Glomerular visceral epithelial cell (primary cell): Measurements from ENCODE around the gene CPNE2.
A peak's percentile ranks its signal among the peaks of the same experiment; 100 is the strongest.
"Not testable (repeated sequence)": the region's sequence is repeated elsewhere in the genome, so short reads cannot be mapped to it uniquely, and the experiment has no call there.

Experiments used
- DNase-seq: peaks from one replicate; pipeline ENCODE4 v3.0.0-alpha.2; 2016; ENCODE audit errors: extremely low spot score

CPNE2 gene

DNA sequence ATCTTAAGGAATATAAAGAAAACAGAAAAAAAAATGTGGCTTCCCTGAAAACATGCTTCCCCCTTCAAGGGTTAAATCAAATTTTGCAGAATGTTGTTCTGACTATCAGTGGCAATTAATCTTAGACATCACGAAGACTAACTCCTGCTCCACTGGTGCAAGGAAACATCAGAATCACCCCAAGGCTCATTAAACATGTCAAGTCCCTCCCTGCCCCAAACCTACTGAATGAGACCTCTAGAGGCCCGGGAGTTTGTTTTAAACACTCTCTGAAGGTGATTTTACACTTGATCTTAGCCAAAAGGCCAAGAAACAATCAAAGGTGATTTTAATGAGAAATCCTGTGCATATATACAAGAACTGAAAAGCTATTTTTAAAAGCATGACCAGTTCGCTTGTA is 75.2 kb downstream of the CPNE2 start:
- DNase-seq, result no peak

DNA sequence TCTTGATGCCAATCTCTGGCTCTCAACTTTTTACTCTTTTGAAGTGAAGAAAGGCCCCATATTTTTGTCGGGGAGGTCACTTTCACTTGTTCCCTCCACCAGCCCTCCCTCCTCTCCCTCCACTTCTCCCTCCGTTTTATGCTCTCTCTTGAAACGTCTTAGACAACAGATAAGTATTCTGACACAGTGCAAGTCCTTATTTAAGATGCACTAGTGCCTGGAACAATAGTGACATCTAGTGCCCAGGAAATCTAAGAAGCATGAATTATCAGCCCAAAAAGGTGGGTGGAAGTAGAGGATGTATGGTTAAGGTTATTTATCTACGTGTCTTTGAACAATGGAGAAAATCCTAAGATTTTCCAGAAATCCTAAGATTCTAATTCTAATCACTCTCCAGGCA is 75.6 kb downstream of the CPNE2 start:
- peak; percentile 52 for DNase-seq

DNA sequence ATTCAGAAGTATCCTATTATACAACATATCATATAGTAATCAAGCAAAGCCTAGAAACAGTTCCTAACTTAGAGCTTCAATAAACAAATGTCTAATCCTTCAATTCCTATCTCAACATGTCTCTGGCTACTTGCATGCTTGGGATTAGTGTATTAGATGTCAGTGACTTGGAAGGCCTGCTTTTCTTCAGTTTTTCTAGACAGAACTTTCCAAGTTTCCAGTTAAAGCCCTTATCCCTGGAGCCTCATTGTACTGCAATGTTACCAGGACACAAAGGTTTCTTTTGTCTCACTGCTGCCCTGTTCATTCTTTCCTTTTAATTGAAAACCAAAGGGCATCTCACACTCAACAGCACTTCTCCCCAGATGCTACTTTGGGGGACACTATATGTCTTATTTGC is 76.9 kb downstream of the CPNE2 start:
- DNase-seq, result no peak

DNA sequence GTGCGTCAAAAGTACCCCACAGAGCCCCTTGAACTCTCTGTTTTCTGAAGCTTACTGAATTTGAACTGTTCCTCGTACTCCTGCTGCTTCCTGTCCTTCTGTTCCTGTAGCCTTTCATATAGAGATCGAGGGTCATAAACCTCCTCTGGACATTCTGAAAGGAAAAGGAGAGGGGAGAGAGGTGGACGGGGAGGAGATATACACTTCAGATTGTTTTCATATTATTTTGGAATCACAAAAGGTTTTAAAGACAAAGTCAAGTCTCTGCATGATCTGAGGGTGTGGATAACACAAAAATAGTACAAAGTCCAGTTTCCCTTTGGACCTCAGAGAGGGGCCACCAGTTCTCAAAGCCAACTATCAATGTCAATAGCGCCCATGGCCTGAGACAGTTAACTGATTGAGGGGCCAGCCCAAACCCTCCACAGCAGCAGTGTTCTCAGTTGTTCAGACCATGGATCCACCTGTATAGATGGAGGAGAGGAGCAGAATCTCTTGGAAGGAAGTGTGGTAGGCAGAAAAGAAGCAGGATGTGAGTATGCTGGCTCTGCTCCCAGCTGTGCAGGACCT is 80.4 kb downstream of the CPNE2 start:
- DNase-seq, result no peak

DNA sequence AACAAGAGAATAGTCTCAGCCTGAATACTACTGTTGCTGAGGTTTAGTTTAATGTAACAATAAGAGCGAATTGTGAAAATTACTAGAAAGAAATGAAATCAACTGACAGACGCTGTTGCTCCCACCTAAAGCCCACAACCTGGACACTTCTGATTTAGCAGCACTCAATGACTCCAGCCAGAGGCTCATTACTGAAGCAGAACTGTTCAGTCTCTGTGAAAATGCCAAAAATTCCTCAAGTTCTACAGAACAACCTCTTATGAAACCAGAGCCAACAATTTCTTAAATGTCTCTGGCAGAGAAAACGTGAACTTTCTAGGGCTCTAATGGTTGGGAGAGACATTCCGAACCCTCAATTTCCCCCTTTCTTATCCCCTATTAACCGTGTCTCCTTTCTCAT is 83.5 kb downstream of the CPNE2 start:
- no peak for DNase-seq

DNA sequence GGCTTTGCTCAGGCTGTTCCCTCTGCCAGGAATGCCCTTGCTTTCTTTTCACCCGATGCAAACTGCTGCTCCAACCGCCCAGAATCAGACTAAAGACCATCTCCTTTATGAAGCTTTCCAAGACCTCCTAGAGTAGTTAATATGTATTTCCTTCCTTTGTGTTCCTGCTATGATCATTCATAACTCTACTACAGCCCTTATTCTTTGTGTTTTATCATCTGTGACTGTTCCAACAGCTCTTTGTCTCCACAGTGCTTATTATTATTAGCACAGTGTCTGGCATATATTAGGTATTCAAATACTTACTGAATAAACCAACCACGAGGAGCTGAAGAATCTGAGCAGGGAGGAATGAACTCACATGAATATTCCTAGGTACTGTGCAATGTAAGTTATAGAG is 85.8 kb downstream of the CPNE2 start:
- DNase-seq, result no peak

DNA sequence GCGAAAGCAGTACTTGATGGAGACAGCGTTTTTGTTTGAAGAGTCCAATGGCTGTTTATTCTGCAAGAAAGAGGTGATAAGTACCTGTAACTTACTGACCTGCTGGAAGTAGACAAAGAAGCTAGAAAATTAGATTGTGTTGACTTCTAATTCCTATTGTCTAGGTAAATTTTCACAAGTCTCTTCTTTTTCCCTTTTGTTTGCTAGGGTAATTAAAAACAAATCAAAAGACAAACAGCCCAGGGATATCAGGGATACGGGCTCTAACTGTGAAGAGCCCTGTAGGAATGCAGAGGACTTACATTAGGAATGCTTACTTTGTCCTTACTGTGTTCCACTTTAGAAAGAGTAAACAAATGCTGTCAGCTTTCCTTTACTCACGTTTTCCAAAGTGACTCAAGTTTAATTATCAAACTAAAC is 86.4 kb downstream of the CPNE2 start:
- no peak for DNase-seq

DNA sequence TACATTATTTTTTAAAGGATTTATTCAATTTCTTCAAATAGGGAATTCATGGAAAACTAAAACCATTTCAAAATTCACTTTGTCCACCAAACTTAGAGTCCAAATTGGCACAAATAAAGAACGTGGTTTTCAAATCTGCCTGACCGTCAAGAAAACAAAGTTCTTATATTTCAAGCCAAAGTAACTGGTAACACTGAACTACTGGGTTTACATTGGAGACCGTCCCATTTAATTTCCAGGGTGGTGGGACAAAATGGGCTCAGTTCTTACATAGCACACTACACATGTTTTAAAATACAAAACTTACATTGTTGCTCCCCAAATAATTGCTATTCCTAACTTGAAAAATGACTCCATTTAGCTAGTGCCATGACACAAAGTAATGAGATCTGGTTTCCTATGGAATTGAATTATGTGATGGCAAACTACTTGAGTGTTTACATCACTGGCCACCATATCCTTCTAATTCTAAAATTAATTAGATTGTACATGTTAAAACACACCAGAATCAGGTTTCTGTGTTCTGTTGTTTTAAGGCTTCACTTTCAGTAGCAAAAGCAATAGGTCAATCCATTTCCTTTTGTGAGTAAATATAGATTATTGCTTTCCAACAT is 86.9 kb downstream of the CPNE2 start:
- DNase-seq, result no peak

DNA sequence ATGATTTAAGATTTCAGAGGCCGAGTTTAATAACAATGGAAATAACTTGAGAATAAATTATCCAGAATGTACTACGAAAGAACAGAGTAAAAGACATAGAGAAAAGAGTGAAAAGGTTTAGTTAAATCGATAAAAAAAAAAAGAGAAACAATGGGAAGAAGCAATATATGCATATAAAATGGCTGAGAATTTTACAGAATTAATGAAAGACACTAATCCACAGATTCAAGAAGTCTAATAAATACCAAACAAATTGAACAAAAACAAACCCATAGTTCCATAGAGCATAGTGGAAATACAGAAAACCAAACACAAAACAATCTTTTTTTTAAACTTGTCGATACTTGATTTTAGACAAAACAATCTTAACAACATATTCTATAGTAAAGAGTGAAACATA is 91.7 kb downstream of the CPNE2 start:
- DNase-seq, result no peak

DNA sequence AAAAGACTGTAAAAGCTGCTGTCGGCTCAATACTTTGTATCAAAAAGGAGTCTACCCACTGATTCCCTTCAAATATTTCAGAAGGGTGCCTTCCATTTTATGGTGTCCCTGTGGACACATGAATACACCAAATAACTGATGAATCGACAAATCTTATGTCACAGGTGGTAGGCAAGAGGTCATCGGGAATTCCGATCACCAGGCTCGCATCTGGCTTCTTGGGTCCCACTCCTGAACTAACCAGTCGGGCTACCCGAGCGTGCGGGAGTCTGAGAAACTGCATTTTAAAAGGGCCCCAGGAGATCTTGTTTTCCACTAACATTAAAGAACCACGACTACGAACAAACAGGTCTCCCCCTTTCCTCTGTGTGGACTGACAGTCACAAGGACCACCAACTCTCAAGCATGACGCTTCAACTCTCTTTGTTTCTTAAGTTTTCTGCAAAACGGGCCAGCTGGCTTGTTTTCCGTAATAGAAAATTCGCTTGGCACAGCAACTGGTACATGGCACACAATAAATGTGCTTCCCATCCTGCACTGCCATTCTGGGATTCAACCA is 92.6 kb downstream of the CPNE2 start:
- no peak for DNase-seq

DNA sequence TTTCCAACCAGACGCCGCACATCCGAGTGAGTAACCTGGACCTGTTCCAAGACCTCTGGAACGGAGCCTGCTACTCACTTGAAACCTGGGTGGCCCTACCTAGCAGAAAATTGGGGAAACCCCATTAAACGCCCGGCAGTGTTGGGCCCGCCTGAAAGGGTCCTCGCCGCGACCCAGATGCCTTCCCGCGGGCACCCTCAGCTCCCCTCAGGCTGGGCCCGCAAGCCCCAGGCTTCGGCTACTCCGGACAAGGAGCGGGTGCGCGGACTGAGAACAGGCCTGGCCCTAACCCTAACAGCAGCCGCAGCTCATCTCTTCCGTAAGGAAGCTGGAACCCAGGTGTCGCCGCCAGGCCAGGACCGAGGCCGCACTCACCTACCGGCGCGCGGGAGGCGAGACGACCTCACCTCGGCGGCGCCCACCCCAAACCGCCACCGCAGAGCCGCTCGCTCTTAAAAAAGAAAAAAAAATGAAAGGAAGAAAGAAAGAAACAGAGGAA is 93.1 kb downstream of the CPNE2 start:
- DNase-seq, result peak; percentile 60

DNA sequence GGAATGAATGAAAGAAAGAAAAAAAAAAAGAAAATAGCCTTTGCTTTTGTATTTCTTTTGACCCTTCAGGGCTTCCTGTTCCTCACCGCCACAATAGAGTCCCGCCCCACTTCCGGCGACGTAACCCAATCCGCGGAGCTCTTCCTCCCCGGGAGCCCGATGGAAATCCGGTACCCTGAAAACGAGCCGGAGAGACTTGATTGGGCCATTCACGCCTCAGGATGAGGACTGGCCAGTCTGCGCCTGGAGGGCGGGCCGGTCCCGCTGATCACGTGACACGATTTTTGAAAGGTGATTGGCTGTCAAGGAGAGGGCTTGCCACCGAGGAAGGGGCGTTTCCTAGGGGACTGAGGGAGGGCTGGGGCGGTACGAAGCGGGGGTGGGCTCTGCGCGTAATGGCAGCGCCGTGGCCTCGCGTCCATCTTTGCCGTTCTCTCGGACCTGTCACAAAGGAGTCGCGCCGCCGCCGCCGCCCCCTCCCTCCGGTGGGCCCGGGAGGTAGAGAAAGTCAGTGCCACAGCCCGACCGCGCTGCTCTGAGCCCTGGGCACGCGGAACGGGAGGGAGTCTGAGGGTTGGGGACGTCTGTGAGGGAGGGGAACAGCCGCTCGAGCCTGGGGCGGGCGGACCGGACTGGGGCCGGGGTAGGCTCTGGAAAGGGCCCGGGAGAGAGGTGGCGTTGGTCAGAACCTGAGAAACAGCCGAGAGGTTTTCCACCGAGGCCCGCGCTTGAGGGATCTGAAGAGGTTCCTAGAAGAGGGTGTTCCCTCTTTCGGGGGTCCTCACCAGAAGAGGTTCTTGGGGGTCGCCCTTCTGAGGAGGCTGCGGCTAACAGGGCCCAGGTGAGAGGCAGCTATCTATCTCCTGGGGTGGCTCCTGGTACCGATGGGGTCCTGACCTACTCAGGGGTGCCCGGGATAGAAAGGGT is 93.8 kb downstream of the CPNE2 start, which contains the start of the genes PSME3IP1 and RSPRY1:
Gene PSME3IP1 (minus strand): TSS at position 95 of the 927 bp plus-strand sequence. CDS start 12,185 bp downstream, outside the sequence.
Gene RSPRY1 (plus strand): TSS at position 385 of the 927 bp plus-strand sequence. CDS start 18,330 bp downstream, outside the sequence.
- DNase-seq, result peak; percentile 99

DNA sequence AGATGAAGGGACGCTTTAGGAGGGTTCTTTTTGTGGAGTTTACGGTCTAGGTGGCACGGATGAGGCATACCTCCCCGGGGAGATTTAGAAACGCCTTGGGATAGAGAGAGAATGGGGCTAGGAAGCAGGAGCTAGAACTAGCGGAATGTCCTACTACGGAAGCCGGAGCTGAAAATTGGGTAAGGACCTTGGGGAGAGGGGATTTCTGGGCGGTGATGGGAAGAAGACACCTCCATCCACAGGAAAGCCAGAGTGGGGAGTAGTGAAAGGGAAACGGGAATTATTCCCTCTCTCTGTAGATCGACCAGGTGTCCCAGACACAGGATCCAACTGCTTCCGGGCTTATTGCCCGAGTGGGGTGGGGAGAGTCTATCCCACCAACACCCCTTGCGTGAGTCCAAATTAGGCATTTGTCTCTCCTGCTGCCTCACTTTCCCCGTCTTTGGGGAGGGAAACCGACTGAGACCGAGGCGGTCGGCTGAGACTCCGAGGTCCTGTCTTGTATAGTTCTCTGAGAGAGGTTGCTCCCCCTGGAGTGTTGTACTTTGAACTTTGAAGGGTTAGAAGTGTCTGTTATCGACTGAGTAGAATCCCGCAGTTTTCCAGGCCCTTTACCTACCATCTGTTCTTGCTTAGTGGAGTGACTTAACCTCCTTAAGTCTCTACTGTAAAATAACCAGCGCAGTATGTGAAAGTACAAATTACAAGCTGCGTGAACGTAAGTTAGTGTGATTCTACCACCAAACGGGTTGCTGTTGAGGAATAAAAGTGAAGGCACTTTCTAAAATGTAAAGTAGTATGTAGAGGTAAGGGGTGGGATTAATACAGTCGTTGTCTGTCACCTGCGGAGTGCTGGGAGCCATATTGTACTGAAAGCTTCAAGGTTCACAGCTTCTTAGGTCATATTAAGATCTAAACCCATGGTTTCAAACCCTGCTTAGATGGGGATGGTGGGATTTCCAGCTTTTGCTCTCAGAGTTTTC is 94.8 kb downstream of the CPNE2 start:
- peak; percentile 28 for DNase-seq

DNA sequence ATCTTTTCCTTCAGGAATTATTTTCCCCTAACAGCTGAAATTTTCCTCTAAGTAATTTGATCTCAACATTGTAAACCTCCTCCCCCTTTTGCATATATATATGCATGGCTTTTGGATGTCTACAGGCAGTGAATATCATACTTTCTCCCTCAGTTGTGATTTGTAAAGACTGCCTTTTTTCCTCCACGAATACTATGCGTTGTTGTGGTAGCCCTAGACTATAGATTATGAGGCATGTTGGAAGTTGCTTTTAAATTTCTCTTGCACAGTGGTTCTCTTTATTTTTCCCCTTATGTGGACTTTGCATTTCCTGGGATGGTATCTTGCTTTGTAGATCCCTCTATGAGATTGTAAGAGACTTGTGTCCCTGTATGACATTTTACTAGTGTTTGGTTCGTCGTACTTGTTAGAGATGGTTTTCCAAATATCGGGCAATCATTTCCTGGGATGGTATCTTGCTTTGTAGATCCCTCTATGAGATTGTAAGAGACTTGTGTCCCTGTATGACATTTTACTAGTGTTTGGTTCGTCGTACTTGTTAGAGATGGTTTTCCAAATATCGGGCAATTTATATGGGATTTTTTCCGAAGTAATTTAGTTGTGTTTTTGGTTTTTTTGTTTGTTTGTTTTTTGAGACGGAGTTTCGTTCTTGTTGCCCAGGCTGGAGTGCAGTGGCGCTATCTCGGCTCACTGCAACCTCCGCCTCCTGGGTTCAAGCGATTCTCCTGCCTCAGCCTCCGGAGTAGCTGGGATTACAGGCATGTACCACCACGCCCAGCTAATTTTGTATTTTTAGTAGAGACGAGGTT is 95.7 kb downstream of the CPNE2 start:
- DNase-seq, result not testable (repeated sequence)

DNA sequence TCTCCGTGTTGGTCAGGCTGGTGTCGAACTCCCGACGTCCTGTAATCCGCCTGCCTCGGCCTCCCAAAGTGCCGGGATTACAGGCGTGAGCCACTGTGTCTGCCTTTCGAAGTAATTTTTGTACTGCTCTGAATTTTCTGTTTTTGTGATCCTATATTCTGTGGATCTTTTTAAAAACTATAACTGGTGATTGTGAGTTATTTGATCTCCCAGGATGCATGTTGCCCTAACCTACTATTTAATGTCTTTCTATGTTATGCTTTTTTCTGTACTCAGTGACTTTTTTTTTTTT is 96.3 kb downstream of the CPNE2 start:
- no peak for DNase-seq

DNA sequence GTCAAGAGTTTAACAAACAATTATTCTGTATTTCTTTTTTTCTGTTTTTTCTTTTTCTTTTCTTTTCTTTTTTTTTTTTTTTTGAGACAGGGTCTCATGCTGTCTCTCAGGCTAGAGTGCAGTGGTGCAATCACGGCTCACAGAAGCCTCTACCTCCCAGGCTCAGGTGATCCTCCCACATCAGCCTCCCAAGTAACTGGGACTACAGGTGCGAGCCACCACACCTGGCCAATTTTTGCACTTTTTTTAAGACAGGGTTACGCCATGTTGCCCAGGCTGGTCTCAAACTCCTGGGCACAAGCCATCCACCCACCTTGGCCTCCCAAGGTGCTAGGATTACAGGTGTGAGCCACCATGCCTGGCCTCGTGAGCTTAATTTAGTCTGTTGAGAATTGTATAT is 97.1 kb downstream of the CPNE2 start:
- DNase-seq, result not testable (repeated sequence)

DNA sequence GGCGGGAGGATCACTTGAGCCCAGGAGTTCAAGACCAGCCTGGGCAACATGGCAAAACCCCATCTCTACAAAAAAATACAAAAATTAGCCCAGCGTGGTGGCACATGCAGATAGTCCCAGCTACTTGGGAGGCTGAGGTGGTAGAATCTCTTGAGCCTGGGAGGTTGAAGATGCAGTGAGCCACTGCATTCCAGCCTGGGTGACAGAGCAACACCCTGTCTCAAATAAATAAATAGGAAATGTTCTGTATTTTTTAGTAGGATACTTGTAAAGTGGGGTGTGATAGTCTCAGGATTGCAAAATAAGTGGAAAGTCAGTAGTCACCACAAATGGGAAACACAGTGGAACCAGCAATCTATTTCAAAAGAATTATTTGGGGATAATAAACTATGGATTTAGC is 97.8 kb downstream of the CPNE2 start:
- no peak for DNase-seq

DNA sequence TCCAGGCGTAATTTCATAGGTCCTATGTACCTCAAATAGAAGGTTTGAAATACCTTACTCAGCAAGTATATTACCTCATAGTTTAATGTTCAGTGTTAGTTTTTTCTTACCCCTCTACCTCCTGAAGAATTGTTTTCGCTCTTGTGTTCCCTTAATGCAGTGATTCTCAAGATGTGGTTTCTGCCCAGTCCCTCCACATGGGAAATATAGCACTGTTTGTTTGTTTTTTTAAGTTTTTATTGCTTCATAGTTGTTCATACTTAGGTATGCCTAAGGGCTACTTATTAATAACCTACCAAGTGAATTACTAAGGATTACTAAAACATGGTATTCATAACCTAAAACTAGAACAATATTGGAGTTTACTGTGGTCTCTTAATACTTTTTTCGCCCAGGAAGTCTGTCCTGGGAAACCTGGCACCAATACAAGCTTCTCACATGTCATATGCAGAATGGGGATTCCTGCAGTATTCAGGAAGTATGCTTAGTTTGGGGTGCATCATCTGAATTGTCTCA is 98.7 kb downstream of the CPNE2 start:
- DNase-seq, result peak; percentile 30

DNA sequence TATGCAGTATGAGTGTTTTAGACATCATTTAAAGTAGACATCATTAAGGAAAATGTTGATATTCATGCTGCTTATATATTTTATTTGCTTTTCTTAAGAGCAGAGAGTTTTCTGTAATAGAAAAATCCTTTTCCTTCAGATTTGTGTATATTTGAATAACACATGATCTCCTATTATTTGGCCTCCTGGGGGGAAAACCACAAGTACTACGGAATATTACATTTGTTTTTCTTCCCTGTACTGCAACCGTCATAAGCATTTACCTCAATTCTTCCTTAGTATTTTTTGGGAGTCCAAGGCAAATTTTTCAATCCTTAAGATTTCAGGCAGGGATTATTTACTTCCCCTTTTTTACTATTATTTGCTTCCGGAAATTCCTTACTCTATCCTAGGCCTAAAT is 99.8 kb downstream of the CPNE2 start:
- no peak for DNase-seq
